GM19023 (cell line): ENCODE data around the gene RASL10B.

Experiments used
- ATAC-seq: cut with Tn5 transposase; IDR thresholded peaks from one replicate; pipeline ENCODE4 v1.9.1; 2021; ENCODE audit warnings: mild to moderate bottlenecking, moderate library complexity; ENCODE audit not compliant: unreplicated experiment

Gene RASL10B

DNA sequence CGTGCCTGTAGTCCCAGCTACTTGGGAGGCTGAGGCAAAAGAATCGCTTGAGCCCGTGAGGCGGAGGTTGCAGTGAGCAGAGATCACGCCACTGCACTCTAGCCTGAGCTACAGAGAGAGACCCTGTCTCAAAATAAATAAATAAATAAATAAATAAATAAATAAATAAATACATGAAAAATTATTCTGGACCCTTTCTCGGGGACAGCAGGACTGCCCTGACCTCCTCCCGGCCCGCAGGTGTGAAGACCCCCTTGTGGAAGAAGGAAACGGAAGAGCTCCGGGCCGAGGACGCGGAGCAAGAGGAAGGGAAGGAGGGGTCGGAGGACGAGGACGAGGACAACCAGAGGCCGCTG is 32.3 kb downstream of the RASL10B start:
- ATAC-seq, result no peak

GRCh38 chr17:35764123-35764991 is 32.9 kb downstream of the RASL10B start:
- peak; percentile 88 for ATAC-seq

DNA sequence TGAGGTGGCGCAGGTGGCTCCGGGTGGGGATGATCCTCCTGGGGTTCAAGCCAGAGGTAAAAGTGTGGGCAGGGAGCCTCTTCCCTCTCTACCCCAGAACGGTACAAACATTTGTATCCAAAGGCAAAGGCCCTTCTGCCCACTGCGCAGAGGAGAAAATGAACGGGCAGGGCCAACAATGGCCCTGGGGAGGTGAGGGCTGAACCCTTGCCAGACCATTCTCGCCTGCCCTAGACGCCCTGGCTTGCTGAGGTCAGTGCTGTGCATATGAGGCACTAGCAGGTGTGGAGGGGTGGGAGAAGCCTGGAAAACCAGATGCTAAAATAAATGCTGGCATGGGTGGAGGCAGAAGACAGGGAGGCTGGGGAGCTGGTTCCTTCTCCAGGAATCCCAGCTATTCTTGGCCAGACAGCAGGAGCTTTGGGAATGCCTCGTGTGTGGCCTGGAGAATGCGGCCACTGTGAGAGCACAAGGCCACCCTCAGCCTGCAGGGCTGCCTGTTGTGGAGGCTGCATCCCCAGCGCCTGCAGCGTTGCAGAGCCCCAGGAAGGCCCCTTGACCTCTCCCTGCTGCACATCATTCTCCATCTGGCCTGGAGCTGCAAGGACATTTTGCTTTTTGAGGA is 33.8 kb downstream of the RASL10B start:
- ATAC-seq, result no peak

- ATAC-seq, result no peak
Measured at GRCh38 chr17:35765756-35766488, 34.5 kb downstream of the RASL10B start.

DNA sequence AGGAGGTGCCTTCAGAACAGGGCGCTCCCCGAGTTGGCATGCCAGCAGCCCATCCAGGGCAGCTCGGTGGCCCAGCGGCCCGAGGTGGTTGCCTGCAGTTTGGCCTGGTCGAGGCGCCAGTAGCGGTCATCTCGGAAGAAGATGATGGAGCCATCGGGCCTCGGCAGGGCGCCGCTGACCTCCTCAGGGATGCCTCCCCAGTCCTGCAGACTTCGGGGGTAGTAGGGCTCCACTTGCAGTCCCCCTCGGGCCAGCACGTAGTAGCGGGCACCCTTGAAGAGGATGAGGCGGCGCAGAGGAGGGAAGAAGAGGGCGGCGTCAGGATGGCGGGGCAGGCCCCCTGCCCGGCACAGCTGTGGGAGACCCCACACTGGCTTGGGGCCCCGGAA is 35.0 kb downstream of the RASL10B start:
- no peak for ATAC-seq

DNA sequence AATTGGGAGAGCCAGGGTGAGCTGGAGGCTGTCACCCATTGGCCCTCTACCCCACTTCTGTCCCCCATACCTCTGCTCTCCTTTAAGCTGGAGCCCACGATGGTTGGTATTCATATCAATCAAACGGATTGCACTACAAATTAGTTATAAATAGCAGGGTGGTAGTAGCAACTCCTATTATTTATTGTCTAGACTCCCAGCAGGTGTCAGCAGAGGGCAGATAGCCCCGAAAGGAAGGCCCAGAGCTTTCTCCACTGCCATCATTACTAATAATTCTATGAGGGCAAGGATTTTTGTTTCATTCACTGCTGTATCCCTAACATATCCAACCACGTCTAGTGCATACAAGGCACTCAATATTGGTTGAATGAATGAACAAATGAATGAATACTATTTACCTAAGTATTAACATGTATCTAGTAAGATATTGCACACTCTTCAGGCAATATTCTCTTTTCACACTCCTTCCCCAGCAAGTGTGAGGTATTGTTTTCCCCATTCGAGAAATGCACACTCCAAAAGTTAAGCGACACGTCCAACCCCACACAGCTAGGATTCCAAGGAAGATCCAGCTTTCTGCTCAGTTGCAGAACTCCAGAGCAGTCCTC is 35.6 kb downstream of the RASL10B start:
- ATAC-seq, result no peak

DNA sequence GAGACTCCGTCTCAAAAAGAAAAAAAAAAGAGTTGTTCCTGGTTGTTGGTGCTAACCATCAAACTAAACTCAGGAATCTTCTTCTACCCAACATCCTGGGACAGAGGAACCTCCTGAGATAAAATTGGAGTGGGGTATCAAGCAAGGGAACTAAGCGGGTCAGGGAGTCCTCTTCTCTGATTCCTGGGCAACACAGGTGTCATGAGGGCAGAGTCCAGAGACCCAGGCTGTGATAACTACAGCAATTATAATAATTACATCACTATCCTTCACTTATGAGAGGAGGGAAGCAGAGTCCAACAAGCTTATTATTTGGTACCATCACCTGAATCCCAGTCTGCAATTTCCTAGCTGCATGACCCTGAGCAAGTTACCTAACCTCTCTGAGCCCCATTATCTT is 37.4 kb downstream of the RASL10B start:
- no peak for ATAC-seq

DNA sequence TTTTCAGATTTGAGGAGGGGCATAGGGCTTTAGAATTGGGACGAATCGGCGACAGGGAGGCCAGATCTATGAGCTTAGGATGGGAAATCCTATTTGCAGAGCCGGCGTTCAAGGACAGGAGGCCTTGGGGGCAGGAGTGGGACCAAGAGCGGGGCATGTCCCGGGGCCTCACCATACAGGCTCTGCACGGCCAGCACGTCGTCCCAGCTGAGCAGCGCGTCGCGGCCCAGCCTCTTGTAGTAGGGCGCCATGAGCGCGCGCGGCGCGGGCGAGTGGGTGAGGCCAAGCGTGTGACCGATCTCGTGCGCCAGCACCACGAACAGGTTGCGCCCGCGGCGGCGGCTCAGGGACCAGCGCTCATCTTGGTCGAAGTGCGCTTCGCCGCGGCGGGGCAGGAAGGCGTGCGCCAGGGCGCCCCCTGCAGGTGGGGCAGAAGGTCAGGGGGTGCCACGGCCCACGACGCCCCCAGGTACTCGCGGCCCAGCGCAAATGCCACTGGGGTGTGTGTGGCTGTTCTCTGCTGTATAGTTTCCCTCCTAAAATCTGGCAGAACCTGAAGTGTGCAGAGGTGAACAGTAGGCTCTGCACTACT is 38.6 kb downstream of the RASL10B start:
- no peak for ATAC-seq

DNA sequence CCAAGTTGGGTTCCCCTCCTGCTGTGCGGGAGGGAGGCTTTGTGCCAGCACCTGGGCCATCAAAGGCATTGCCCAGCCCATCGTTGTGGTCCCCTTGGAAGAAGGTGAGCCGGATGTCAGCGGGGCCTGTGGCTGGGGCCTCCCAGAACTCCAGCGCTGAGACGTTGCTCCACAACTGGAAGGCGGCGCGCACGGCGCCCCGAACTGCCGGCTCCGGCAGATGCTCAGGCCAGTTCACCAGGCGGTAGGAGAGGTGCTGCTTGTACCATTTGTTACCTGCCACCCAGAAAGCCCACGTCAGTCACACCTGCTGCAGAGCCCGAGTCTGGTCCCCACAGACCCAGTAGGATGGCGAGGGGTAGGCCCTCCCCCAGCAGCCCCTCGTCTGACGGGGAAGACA is 41.7 kb downstream of the RASL10B start:
- ATAC-seq, result no peak

GRCh38 chr17:35773679-35774425 is 42.4 kb downstream of the RASL10B start:
- ATAC-seq, result no peak

DNA sequence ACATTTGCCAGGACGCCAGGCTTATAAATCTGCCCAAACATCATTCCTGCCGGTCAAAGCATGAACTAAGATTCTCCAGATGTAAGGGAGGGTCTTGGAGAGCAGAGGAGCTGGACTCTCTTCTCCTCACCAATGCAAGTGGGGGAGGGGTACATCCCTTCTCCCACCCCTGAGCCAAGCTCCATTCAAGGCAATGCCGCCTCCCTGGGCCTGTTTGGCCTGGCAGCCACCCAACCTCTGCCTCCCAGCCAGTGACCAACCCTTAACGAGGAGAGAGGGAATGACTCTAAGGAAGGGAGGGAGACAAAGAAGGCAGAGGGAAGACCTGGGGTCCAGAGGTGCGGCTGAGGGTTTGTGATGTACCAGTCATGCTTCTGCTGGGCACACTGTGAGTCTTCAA is 43.1 kb downstream of the RASL10B start:
- ATAC-seq, result no peak

- no peak for ATAC-seq
Measured at GRCh38 chr17:35775039-35775438, 43.6 kb downstream of the RASL10B start.

DNA sequence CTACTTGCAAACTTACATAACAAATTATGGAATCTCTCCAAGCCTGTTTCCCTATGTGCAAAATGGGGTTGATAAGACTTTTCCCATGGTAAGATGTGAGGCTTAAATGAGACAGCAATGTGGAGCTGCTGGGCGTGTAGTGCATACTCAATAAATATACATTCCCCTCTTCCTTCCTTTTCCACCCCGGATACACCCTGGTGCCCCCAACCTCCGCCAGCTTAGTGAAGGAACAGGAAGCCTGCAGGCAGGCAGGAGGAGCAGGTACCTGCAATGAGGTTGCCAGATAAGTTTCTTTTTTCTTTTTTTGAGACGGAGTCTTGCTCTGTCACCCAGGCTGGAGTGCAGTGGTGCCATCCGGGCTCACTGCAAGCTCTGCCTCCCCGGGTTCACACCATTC is 44.1 kb downstream of the RASL10B start:
- no peak for ATAC-seq

GRCh38 chr17:35778641-35779196 is 47.3 kb downstream of the RASL10B start:
- no peak for ATAC-seq

DNA sequence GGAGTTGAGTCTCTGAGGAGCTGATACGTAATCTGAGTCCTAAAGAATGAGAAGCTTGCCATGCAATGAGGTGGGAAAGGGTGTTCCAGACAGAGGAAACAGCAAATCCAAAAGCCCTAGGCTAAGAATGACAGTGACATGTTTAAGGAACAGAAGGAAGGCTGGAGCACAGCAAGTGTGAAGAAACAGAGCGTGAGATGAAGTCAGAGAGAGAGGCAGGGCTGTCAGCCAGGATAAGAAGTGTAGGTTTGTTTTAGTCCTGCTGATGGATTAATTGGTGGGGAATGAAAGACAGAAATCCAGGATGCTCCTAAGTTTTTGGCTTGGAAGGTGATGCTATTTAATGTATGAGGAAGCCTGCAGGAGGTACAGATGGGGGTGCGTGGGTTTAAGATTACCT is 49.5 kb downstream of the RASL10B start:
- no peak for ATAC-seq

DNA sequence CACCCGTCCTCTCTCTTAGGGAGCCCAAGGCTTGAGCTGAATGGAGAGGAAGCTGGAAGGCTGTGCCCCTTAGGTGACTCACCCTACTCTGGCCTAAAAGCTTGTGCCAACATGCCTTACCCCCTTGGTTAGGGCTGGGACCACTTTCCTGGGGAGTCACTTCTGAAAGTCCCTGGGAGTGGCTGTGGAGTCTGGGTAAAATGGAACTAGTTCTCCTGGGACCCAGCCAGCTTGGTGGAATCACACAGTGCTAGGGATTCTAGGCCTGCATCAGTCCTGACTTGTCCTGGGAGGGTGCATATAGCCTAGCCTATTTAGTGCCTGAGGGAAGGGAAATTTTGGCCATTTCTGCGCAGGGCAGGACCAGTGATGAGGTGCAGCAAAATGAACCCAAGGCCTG is 53.5 kb downstream of the RASL10B start:
- no peak for ATAC-seq

DNA sequence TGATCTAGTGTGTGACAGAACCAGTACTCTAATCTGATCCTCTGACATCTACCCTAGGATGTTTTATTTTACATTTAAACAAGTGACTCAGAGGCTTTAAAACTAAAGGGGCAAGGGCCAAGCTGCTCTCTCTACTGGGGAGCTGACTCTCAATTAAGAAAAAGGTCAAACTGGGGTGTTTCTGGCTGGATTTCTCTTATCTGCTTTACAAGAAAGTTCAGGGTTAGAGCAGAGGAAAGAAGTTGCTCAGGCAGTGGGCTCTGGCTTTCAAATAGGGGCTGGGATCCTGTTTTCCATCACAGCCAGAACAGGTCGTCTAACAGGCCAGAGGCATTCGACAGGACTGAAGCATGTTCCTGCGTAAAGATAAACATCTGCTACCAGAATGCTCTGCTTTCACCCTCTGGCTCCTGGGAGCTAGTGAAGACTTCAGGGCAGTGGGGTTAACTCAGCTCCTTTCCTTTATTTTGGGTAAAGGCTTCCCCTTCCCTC is 55.5 kb downstream of the RASL10B start:
- no peak for ATAC-seq

GRCh38 chr17:35788477-35789368 is 57.3 kb downstream of the RASL10B start:
- ATAC-seq, result no peak

- ATAC-seq, result no peak
Measured at GRCh38 chr17:35790841-35791240, 59.4 kb downstream of the RASL10B start.
